ENCODE results near the gene CSAD.

CSAD gene

DNA sequence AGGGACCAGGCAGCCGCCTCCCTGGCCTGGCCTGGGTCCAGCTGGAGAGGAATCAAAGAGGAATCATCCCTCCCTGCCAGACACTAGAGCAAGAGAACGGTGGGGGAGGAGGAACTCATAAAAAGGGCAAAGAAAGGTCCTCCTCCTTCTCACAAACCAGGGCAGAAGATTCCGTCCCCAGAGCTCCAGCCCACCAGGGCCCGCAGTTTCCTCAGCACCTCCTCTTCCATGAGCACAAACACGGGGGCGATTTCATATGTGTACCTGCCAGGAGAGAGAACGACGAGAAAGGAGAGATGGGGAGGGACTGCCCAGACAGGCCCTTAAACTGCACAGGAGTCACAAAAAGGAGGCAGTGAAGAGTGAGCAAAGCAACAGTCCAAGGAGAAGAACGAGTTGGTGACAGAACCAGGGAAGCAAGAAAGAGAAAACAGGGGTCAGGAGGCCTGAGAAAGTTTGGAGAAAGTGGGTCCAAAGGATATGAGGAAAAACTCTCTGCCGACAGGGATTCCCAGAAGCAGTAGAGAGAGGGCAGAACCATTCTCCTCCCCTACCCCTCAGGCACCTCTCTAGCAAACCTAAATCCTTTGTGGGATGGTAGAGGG, 8.9 kb downstream of the CSAD start:
- Histone ChIP-seq H3K79me2 (ENCODE audit: low read length) (no peaks in the 10 kb centered on the region), H3K27me3 (ENCODE audit: low read depth, low read length) (no peaks in the 10 kb centered on the region), H3K36me3 (replicated peaks; ENCODE audit: low read depth, low read length) (no peaks in the 10 kb centered on the region), H3K4me1 (ENCODE audit: low read length) (peaks cover 11% of the 10 kb centered on the region), H3K4me2 (ENCODE audit: low read length) (no peak overlapping the region), H2AFZ (ENCODE audit: low read depth, low read length) (no peak overlapping the region), H3K9me3 (ENCODE audit: insufficient read depth, low read length) (no peaks in the 10 kb centered on the region), H3K9ac (ENCODE audit: low read length) (no peak overlapping the region), H3K4me3 (ENCODE audit: low read length) (no peak overlapping the region), H4K20me1 (ENCODE audit: insufficient read depth, low read length) (no peaks in the 10 kb centered on the region), H3K27ac (ENCODE audit: low read length) (no peak overlapping the region)
- no peak for TF ChIP-seq EZH2phosphoT487 (IDR thresholded peaks at IDR 0.05; ENCODE audit: low read depth)
- TF ChIP-seq, protein P1, sequence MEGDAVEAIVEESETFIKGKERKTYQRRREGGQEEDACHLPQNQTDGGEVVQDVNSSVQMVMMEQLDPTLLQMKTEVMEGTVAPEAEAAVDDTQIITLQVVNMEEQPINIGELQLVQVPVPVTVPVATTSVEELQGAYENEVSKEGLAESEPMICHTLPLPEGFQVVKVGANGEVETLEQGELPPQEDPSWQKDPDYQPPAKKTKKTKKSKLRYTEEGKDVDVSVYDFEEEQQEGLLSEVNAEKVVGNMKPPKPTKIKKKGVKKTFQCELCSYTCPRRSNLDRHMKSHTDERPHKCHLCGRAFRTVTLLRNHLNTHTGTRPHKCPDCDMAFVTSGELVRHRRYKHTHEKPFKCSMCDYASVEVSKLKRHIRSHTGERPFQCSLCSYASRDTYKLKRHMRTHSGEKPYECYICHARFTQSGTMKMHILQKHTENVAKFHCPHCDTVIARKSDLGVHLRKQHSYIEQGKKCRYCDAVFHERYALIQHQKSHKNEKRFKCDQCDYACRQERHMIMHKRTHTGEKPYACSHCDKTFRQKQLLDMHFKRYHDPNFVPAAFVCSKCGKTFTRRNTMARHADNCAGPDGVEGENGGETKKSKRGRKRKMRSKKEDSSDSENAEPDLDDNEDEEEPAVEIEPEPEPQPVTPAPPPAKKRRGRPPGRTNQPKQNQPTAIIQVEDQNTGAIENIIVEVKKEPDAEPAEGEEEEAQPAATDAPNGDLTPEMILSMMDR (IDR thresholded peaks at IDR 0.05; ENCODE audit: low read depth, low read length) = no peak

DNA sequence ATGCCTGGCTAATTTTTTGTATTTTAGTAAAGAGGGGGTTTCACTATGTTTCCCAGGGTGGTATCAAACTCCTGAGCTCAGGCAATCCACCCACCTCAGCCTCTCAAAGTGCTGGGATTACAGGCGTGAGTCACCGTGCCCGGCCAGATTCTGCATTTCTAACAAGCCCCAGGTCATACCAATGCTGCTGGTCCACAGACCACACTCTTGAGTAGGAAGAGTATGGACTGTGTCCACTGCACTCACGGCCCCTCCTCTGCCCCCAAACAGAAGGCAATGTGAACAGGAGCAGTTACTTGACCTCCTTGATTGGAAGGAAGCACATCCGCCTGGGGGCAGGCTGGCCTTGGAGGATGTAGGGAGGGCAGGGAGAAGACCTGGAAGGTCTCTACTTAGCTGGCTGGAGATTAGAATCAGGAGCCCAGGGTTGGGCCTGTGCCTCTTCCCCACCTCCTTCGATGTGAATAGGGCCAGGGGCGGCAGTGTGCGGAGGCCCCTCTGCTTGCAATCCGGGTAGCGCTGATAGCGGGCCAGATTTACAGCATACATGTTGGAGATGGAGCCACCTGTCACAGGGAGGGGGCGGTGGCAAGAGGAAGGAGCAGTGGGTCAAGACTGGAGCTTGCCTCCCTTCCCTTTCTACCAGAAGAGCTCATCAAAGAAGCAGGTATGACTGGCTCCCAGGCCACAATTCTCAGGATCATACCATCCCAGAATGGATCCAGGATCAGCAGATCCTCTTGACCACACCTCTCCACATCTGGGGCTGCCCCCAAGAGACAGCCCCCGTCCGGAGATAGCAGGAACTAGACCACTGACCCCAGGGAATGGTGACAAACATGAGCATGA, 9.6 kb downstream of the CSAD start:
- no peak for TF ChIP-seq EZH2phosphoT487 (IDR thresholded peaks at IDR 0.05; ENCODE audit: low read depth)
- TF ChIP-seq, protein P1 (IDR thresholded peaks at IDR 0.05; ENCODE audit: low read depth, low read length) = no peak

DNA sequence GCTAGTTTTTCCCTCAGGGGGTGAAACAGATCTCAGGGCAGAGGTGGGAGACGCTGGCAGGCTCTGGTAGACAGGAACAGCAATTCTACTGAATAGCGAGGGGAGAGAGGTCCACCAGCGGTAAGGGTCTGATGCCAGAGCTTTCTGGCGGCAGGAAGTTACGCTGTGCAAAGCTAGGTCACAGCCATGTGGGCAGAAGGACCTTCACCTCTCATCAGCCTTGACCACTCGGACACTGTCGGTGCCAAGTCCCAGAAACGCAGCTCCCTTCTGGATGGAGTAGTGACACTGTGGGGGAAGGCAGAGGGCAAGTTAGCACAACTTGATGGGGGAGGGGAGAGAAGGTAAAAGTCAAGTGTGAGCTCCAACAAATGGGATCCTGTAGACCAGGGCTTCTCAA, 10.5 kb downstream of the CSAD start:
- Histone ChIP-seq H3K9me3 (ENCODE audit: insufficient read depth, low read length) (no peaks in the 10 kb centered on the region), H3K27me3 (ENCODE audit: low read depth, low read length) (no peaks in the 10 kb centered on the region)
- TF ChIP-seq, protein P1 (IDR thresholded peaks at IDR 0.05; ENCODE audit: low read depth, low read length) = no peak
- no peak for TF ChIP-seq EZH2phosphoT487 (IDR thresholded peaks at IDR 0.05; ENCODE audit: low read depth)

More for the DNA sequence above, 9.6 kb downstream of the CSAD start:
- H3K36me3 ChIP-seq (replicated peaks; ENCODE audit: low read depth, low read length) = no peaks in the 10 kb centered on the region
- H3K4me3 ChIP-seq (ENCODE audit: low read length) = no peak overlapping the region
- H3K4me1 ChIP-seq (ENCODE audit: low read length) = peaks cover 11% of the 10 kb centered on the region
- no peaks in the 10 kb centered on the region for H3K9me3 ChIP-seq (ENCODE audit: insufficient read depth, low read length)
- no peaks in the 10 kb centered on the region for H4K20me1 ChIP-seq (ENCODE audit: insufficient read depth, low read length)
- no peaks in the 10 kb centered on the region for H3K27me3 ChIP-seq (ENCODE audit: low read depth, low read length)
- no peaks in the 10 kb centered on the region for H3K79me2 ChIP-seq (ENCODE audit: low read length)
- no peak overlapping the region for H2AFZ ChIP-seq (ENCODE audit: low read depth, low read length)
- no peak overlapping the region for H3K27ac ChIP-seq (ENCODE audit: low read length)
- no peak overlapping the region for H3K4me2 ChIP-seq (ENCODE audit: low read length)
- H3K9ac ChIP-seq (ENCODE audit: low read length) = no peak overlapping the region

DNA sequence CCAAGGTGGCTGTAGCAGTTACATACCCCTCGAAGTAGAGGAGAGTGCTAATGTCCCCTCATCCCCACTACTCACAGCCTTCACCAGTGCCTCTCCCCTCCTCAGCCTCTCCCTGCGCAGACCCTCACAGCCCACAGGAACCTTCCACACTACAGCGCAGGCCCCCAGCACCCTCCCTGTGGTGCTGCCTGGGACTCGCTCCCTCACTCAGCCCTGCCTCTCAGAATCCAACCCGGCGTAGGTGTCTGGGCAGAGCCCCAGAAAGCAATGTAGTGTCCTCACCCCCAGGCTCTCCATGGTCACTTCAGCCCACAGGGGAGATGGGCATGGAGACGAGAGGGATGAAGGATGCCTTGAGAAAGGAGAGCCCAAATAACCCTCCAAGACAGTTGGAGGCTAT, 11.1 kb downstream of the CSAD start:
- no peak overlapping the region for H3K4me3 ChIP-seq (ENCODE audit: low read length)
- no peaks in the 10 kb centered on the region for H3K36me3 ChIP-seq (replicated peaks; ENCODE audit: low read depth, low read length)
- no peaks in the 10 kb centered on the region for H3K9me3 ChIP-seq (ENCODE audit: insufficient read depth, low read length)
- no peaks in the 10 kb centered on the region for H3K79me2 ChIP-seq (ENCODE audit: low read length)
- no peak overlapping the region for H3K9ac ChIP-seq (ENCODE audit: low read length)
- H3K4me1 ChIP-seq (ENCODE audit: low read length) = no peaks in the 10 kb centered on the region
- TF ChIP-seq EZH2phosphoT487 (IDR thresholded peaks at IDR 0.05; ENCODE audit: low read depth) = no peak
- TF ChIP-seq, protein P1 (IDR thresholded peaks at IDR 0.05; ENCODE audit: low read depth, low read length) = no peak
- H3K27ac ChIP-seq (ENCODE audit: low read length) = no peak overlapping the region
- H2AFZ ChIP-seq (ENCODE audit: low read depth, low read length) = no peak overlapping the region
- no peaks in the 10 kb centered on the region for H3K27me3 ChIP-seq (ENCODE audit: low read depth, low read length)
- no peak overlapping the region for H3K4me2 ChIP-seq (ENCODE audit: low read length)
- no peaks in the 10 kb centered on the region for H4K20me1 ChIP-seq (ENCODE audit: insufficient read depth, low read length)

More for the DNA sequence above, 10.5 kb downstream of the CSAD start:
- no peak overlapping the region for H3K9ac ChIP-seq (ENCODE audit: low read length)
- no peaks in the 10 kb centered on the region for H4K20me1 ChIP-seq (ENCODE audit: insufficient read depth, low read length)
- H3K4me3 ChIP-seq (ENCODE audit: low read length) = no peak overlapping the region
- H2AFZ ChIP-seq (ENCODE audit: low read depth, low read length) = no peak overlapping the region
- H3K4me1 ChIP-seq (ENCODE audit: low read length) = peaks cover 2% of the 10 kb centered on the region
- no peak overlapping the region for H3K27ac ChIP-seq (ENCODE audit: low read length)
- no peaks in the 10 kb centered on the region for H3K79me2 ChIP-seq (ENCODE audit: low read length)
- H3K4me2 ChIP-seq (ENCODE audit: low read length) = no peak overlapping the region
- H3K36me3 ChIP-seq (replicated peaks; ENCODE audit: low read depth, low read length) = no peaks in the 10 kb centered on the region

All from OCI-LY3 (cell line).